ENCODE data around the gene BRME1.
"Not testable (repeated sequence)": the region's sequence is repeated elsewhere in the genome, so short reads cannot be mapped to it uniquely, and the experiment has no call there.

BRME1 gene

GRCh38 chr19:13864667-13865570, 41.0 kb downstream of the BRME1 start:
- no peak for DNase-seq

GRCh38 chr19:13864046-13864666, 41.8 kb downstream of the BRME1 start:
- no peak for DNase-seq

GRCh38 chr19:13861714-13862531, 44.0 kb downstream of the BRME1 start:
- peak; percentile 77 for DNase-seq

GRCh38 chr19:13861392-13861713, 44.6 kb downstream of the BRME1 start:
- no peak for DNase-seq

GRCh38 chr19:13860679-13861391, 45.1 kb downstream of the BRME1 start:
- DNase-seq, result no peak

GRCh38 chr19:13859361-13859880, 46.5 kb downstream of the BRME1 start:
- DNase-seq, result peak; percentile 48

- no peak for DNase-seq
These were observed 49.4 kb downstream of the BRME1 start for GRCh38 chr19:13856497-13856896.

GRCh38 chr19:13852171-13852707, 53.7 kb downstream of the BRME1 start:
- DNase-seq, result not testable (repeated sequence)

GRCh38 chr19:13851734-13852114, 54.2 kb downstream of the BRME1 start:
- not testable (repeated sequence) for DNase-seq

- peak; percentile 93 for DNase-seq
These were observed 54.8 kb downstream of the BRME1 start for GRCh38 chr19:13850910-13851733.

- peak; percentile 79 for DNase-seq
These were observed 55.7 kb downstream of the BRME1 start for GRCh38 chr19:13849991-13850909.

GRCh38 chr19:13848798-13849676, 56.9 kb downstream of the BRME1 start:
- DNase-seq, result no peak

GRCh38 chr19:13848340-13848677, 57.6 kb downstream of the BRME1 start:
- DNase-seq, result no peak

- DNase-seq, result peak; percentile 95
These were observed 58.2 kb downstream of the BRME1 start for GRCh38 chr19:13847407-13848339.

- peak; percentile 84 for DNase-seq
These were observed 59.1 kb downstream of the BRME1 start for GRCh38 chr19:13846557-13847406.

- DNase-seq, result no peak
These were observed 61.7 kb downstream of the BRME1 start for GRCh38 chr19:13844130-13844631.
